ENCODE measurements around the gene LEFTY1.

The LEFTY1 gene

DNA sequence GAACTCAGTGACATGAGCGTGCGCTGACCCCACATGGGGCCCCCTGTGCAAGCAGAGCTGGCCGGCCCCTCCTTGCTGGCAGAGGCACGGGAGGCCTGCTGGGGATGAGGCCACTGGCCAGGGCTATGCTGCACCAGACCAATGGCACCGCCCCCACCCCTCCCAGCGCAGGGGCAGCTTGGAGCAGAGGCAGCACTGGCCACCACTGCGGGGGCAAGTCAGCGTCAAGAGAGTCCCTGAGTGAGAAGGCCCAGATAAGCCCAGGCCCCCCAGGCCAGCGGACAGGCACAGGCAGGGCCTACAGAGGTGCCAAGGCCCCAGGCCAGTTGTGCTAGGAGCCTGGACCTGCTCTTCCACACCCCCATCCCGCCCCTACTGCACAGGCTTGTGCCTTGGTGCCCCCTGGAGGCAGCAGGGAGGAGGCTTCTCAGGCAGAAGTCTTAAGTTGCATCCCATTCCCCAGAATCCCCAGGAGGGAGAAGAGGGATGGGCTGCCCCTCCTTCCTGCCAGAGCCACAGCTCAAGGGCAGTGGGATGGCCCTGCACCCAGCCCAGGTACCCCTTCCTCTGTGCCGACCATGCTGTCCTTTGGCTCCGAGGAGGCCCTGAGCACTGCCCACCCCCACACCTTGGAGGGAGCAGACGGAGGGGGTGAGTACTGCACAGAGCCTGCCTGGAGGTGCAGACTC is 43.2 kb downstream of the LEFTY1 start:
- no peaks in the 10 kb centered on the region for H3K36me3 ChIP-seq (replicated peaks)

DNA sequence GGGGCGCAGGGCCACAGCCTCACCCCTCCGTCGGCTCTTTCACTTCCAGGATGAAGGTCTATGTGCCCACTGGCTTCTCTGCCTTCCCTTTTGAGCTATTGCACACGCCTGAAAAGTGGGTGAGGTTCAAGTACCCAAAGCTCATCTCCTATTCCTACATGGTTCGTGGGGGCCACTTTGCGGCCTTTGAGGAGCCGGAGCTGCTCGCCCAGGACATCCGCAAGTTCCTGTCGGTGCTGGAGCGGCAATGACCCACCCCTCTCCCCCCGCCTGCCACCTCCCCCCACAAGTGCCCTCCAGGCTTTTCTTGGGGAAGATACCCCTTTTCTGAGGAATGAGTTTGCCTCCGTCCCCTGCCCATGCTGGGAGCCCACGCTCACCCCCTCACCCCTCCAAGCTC is 43.8 kb downstream of the LEFTY1 start:
- Histone ChIP-seq H3K4me3 (ENCODE audit: low read depth, low read length) (no peak overlapping the region), H3K27ac (no peak overlapping the region), H3K36me3 (replicated peaks) (no peaks in the 10 kb centered on the region), H3K27me3 (replicated peaks) (no peaks in the 10 kb centered on the region)
- in situ Hi-C loops (cut with HindIII; ENCODE audit: low pct_ligation_motif_present, low sequenced_read_pairs), result no loop called here
- DNase-seq, result no peak
- TF ChIP-seq, protein P1, sequence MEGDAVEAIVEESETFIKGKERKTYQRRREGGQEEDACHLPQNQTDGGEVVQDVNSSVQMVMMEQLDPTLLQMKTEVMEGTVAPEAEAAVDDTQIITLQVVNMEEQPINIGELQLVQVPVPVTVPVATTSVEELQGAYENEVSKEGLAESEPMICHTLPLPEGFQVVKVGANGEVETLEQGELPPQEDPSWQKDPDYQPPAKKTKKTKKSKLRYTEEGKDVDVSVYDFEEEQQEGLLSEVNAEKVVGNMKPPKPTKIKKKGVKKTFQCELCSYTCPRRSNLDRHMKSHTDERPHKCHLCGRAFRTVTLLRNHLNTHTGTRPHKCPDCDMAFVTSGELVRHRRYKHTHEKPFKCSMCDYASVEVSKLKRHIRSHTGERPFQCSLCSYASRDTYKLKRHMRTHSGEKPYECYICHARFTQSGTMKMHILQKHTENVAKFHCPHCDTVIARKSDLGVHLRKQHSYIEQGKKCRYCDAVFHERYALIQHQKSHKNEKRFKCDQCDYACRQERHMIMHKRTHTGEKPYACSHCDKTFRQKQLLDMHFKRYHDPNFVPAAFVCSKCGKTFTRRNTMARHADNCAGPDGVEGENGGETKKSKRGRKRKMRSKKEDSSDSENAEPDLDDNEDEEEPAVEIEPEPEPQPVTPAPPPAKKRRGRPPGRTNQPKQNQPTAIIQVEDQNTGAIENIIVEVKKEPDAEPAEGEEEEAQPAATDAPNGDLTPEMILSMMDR (IDR thresholded peaks at IDR 0.05; ENCODE audit: low read depth, low read length, missing control alignments), result no peak

More for the DNA sequence above, 43.2 kb downstream of the LEFTY1 start:
- DNase-seq, result peak; percentile 68
- Histone ChIP-seq H3K4me3 (ENCODE audit: low read depth, low read length) (no peak overlapping the region), H3K27me3 (replicated peaks) (no peaks in the 10 kb centered on the region), H3K27ac (no peak overlapping the region)
- in situ Hi-C loops (cut with HindIII; ENCODE audit: low pct_ligation_motif_present, low sequenced_read_pairs), result no loop called here
- TF ChIP-seq, protein P1 (IDR thresholded peaks at IDR 0.05; ENCODE audit: low read depth, low read length, missing control alignments), result peak; percentile 91

DNA sequence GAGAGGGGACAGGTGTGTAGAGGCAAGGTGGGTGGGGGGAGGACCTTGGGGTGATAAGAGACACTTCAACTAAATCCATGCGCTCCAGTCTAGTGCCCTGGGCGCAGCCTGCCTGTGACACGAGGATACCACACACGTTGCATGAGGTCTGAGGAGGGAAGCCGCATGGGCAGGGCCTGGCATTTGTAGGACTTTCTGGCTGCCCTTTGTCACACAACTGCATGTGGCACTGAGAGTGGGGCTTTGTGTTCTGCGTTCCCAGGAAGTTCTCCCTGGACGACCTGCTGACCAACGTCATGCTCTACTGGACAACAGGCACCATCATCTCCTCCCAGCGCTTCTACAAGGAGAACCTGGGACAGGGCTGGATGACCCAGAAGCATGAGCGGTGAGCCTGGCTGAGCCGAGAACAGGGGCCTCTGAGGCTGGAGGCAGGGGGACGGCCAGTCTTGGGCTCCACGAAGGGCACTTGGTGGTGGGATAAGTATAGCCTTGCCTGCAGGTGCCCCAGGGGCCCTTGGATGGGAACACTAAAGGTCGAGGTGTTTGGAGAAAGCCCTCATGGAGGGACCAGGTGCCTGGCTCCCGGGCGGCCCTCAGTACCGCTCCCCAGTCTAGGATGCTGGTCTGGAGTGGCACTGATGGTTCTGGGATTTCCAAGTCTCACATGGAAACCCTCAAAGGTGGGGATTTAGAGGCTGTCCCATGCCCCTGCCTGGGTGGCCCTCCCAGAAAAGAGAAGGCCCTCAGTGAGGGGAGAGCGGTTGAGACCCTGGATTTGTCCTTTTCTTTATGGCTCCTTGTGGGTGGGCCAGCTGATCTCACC is 44.5 kb downstream of the LEFTY1 start:
- Histone ChIP-seq H3K27me3 (replicated peaks) (no peaks in the 10 kb centered on the region), H3K36me3 (replicated peaks) (no peaks in the 10 kb centered on the region), H3K4me3 (ENCODE audit: low read depth, low read length) (no peak overlapping the region), H3K27ac (no peak overlapping the region)
- TF ChIP-seq, protein P1 (IDR thresholded peaks at IDR 0.05; ENCODE audit: low read depth, low read length, missing control alignments), result no peak
- DNase-seq, result no peak
- in situ Hi-C loops (cut with HindIII; ENCODE audit: low pct_ligation_motif_present, low sequenced_read_pairs), result no loop called here

DNA sequence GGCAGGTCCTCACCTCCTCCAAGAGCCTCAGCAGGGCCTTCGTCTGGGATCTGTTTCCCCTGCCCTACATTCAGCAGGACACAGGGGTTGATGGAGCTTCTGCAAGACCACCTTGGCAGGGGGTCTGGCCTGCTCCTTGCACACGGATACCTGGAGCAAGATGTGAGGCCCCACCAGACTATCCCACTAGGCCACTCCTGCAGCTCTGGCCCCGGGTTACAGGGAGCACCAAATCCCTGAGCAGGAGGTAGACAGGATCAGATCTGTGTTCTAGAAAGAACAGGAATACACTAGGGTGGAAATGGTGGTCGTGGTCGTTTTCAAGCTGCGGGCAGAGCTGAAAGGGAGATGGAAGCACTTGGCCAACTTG is 45.5 kb downstream of the LEFTY1 start:
- Histone ChIP-seq H3K27ac (no peak overlapping the region), H3K36me3 (replicated peaks) (no peaks in the 10 kb centered on the region), H3K27me3 (replicated peaks) (no peaks in the 10 kb centered on the region), H3K4me3 (ENCODE audit: low read depth, low read length) (no peak overlapping the region)
- DNase-seq, result no peak
- TF ChIP-seq, protein P1 (IDR thresholded peaks at IDR 0.05; ENCODE audit: low read depth, low read length, missing control alignments), result no peak
- in situ Hi-C loops (cut with HindIII; ENCODE audit: low pct_ligation_motif_present, low sequenced_read_pairs), result no loop called here

DNA sequence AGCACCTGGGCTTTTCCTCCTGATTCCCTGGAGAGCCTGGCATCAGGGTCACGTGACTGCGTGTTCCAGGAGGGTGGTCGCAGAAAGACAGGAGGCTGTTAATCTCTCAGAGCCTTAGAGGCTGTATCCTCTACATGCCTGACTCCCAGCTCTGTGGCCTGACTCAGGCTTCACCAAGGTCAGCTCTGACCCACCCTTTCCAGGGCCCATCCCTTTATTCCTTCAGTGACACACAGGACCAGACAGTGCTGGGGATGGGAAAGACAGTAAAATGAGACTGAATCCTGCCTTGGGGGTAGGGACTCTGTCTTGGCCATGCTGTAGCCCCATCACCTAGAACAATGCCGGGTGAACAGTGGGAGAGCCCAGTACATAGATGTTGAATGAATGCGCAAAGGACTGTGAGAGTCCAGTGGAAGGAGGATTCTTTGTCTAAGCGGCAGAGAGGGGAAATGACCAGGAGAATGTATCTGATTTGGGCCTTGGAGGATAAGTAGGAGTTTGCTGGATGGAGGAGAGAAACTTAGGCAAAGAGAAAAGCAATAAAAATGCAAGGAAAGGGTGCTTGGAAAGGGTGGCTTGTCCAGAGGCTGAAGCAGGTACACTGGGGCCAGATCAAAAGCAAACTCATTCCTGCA is 46.0 kb downstream of the LEFTY1 start:
- no peak for DNase-seq
- TF ChIP-seq, protein P1 (IDR thresholded peaks at IDR 0.05; ENCODE audit: low read depth, low read length, missing control alignments), result no peak
- Histone ChIP-seq H3K27me3 (replicated peaks) (no peaks in the 10 kb centered on the region), H3K27ac (no peak overlapping the region), H3K4me3 (ENCODE audit: low read depth, low read length) (no peak overlapping the region), H3K36me3 (replicated peaks) (no peaks in the 10 kb centered on the region)
- in situ Hi-C loops (cut with HindIII; ENCODE audit: low pct_ligation_motif_present, low sequenced_read_pairs), result no loop called here
